GM18951 (cell line): ENCODE data around the gene CCL2.

ENCODE experiments used
- POLR2A ChIP-seq: IDR thresholded peaks from 4 replicates; pipeline ENCODE4 v1.6.1; 2011; ENCODE audit warnings: mild to moderate bottlenecking; ENCODE audit not compliant: insufficient read length, insufficient read depth; ENCODE audit errors: extremely low read depth
- in situ Hi-C: fragments of 300-500 bp; cut with MboI; formaldehyde crosslinking; loops from one replicate; pipeline ENCODE4 v1.12.0; 2022; ENCODE audit warnings: low sequenced_read_pairs, mixed read lengths, inconsistent platforms; ENCODE audit not compliant: unreplicated experiment

CCL2 gene

DNA sequence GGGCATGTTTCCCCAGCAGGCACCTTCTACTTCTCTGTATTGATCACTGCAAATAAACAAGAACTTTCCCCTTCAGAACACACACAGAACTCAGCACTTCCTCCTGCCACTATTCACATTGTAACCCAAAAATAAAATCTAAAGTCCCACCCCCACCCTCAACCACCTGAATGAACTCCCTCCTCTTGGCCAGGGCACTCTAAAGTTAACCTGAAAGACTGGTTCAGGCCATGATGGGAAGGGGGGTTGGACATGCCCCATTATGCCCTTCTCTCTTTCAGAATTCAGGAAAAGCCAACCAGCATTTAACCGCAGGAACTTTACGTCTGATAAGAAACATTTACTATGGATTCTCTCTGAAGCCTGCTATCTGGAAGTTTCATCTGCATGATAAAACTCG lies 27.4 kb upstream of the CCL2 start:
- TF ChIP-seq POLR2A, result no peak
- in situ Hi-C loops, result no loop called here

DNA sequence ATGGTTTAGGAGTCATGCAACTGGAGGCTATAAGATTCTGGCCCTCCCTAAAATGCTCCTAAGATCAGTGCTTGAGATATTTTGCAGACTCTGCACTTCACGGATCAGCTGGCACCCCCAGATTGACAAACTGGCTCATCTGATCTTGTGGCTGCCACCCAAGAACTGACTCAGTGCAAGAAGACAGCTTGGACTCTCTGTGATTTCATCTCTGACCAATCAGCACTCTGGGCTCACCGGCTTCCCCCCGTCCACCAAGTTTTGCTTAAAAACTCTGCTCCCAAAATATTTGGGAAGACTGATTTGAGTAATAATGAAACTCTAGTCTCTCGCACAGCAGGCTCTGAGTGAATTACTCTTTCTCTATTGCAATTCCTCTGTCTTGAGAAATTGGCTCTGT lies 26.3 kb upstream of the CCL2 start:
- in situ Hi-C loops, result no loop called here
- no peak for TF ChIP-seq POLR2A

DNA sequence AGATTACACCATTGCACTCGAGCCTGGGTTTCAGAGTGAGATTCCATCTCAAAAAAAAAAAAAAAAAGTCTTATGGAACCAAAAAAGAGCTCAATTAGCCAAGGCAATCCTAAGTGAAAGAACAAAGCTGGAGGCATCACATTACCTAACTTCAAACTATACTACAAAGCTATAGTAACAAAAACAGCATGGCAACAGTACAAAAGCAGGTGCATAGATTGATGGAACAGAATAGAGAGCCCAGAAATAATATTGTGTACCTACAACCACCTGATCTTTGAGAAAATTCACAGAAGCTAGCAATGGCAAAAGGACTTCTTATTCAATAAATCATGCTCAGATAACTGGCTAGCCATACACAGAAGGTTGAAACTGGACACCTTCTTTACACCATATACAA lies 24.7 kb upstream of the CCL2 start:
- in situ Hi-C loops, result no loop called here
- TF ChIP-seq POLR2A, result no peak

- TF ChIP-seq POLR2A, result no peak
- in situ Hi-C loops, result no loop called here
Observed at GRCh38 chr17:34234616-34235015, 20.5 kb upstream of the CCL2 start.

GRCh38 chr17:34235389-34236028 lies 19.6 kb upstream of the CCL2 start:
- in situ Hi-C loops, result no loop called here
- no peak for TF ChIP-seq POLR2A

DNA sequence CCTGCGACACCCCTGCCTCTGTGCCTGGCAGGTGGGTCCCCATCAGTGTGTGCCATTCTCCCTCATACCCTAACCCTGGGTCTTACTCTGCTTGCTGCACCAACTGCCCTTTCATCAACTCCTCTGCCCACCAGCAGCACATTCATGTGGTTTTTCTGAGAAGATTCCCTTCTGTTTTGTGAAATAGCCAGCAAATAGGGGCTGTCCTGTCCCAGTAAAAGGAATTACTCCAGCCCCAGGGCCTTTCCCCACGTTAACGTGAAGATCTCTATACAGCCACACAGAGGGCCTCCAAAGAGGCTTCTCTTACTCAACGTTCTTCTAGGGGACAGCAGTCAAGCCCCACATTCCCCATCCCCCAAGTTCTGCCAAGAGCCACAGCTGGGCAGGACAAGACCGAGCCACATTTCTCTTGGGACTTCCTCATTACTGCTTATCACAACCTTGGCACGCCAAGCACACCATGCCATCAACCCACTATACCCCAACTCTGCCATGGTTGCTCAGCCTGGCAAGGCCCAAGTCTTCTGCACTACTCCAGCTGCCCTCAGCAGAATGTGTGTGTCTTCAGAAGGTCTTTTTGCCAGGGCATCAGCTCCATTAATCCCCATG lies 18.7 kb upstream of the CCL2 start:
- in situ Hi-C loops, result no loop called here

DNA sequence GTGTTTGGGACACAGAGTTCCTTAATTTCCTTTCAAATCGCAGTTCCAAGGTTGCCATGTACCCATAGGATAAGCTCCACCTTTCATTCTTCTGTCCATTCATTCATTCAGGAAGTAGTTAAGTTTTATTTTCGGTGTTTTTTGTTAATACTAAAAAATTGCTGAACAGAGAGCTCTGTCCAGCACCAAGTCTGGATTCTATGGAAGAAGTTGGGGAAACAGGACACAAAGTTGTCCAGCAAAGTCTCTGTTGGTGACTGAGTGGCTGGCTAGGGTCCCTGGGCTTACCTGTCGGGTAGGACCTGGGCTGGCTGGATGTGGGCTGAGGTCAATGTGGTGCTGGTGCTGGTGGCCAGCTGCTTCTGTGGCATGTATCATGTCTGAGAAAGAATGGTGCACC lies 17.6 kb upstream of the CCL2 start:
- TF ChIP-seq POLR2A, result no peak
- in situ Hi-C loops, result no loop called here

More for the DNA sequence above, 18.7 kb upstream of the CCL2 start:
- TF ChIP-seq POLR2A, result no peak

DNA sequence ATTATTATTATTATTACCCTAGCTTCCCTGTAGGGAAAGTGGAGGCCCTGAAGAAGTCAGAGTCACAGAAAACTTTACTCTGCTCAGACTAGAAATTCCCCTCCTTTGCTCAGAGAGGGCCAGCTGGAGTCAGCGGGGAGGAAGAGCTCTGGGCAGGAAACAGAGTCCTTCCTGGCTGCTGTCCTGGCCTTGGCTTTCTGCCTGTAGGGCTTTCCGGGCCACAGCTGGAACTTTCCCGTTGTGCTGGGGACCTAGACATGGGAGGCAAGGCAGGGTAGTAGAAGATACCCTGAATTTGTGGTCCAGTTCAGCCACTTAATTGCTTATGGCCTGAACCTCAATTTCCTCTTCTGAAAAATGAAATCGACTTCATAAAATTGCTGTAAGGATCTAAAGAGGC lies 14.0 kb upstream of the CCL2 start:
- no peak for TF ChIP-seq POLR2A
- in situ Hi-C loops, result no loop called here

- TF ChIP-seq POLR2A, result no peak
- in situ Hi-C loops, result no loop called here
Observed at GRCh38 chr17:34242587-34243363, 12.3 kb upstream of the CCL2 start.

- TF ChIP-seq POLR2A, result no peak
- in situ Hi-C loops, result no loop called here
Observed at GRCh38 chr17:34243364-34244320, 11.4 kb upstream of the CCL2 start.

DNA sequence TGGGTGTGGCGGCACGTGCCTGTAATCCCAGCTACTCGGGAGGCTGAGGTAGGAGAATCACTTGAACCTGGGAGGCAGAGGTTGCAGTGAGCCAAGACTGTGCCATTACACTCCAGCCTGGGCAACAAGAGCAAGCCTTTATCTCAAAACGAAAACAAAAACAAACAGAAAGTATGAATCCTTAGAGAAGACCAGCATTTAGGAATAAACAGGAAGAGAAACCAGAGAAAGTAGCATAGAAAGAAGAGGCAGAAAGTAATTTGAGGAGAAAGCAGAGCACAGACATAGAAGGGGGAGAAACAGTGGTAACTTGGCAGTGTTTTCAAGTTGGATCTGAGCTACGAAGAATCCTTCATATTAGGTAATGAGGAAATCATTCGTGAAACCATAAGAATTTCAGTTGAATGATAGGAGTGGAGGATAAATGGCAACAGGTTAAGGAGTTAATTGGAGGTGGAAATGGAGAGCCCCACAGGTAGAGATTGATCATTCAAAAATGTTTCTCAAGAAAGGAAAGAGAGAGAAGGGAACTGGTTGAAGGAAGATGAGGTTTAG lies 9.7 kb upstream of the CCL2 start:
- in situ Hi-C loops, result no loop called here
- no peak for TF ChIP-seq POLR2A

DNA sequence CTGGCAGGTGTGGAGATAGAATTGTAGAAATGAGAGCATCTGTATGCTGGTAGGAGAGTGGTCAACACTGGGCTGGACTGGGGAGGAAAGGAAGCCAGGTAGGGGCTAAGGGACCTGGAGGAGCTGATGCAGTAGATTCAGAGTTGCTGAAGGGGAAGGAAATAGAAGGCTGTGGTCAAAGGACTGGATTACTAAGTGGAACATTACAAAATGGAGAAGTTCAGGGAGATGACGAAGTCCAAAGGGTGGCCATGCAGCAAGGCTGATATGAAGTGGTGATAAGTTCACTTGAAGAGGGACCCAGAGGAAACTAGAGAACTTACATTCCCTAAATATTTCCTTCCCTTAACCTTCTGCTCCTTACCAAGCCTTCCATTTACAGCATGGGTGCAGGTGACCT lies 8.6 kb upstream of the CCL2 start:
- in situ Hi-C loops, result no loop called here

GRCh38 chr17:34246881-34247280 lies 8.2 kb upstream of the CCL2 start:
- no peak for TF ChIP-seq POLR2A
- in situ Hi-C loops, result no loop called here

More for the DNA sequence above, 8.6 kb upstream of the CCL2 start:
- no peak for TF ChIP-seq POLR2A
